NB4 (cell line): ENCODE measurements around the gene ANKHD1.
"Not testable (repeated sequence)": the region's sequence is repeated elsewhere in the genome, so short reads cannot be mapped to it uniquely, and the experiment has no call there.

Source experiments
- DNase-seq: peaks from one replicate; pipeline ENCODE4 v3.0.0; 2010; ENCODE audit warnings: low read depth
- H3K4me3 ChIP-seq: one replicate; pipeline ENCODE4 v1.5.1; 2011; ENCODE audit warnings: mild to moderate bottlenecking, low read depth, low read length, moderate library complexity
- CTCF ChIP-seq: IDR thresholded peaks from one replicate; pipeline ENCODE4 v1.5.1; 2012; ENCODE audit warnings: low read depth, low read length
- MAX ChIP-seq: IDR thresholded peaks from 2 replicates; pipeline ENCODE4 v1.6.1; 2011; ENCODE audit warnings: low read depth, low read length
- MYC ChIP-seq: IDR thresholded peaks from 2 replicates; pipeline ENCODE4 v1.6.1; 2011; ENCODE audit warnings: low read depth, low read length
- POLR2A ChIP-seq: IDR thresholded peaks from 2 replicates; pipeline ENCODE4 v1.6.1; 2011; ENCODE audit warnings: mild to moderate bottlenecking; ENCODE audit not compliant: insufficient read length; ENCODE audit errors: extremely low read depth

The ANKHD1 gene

GRCh38 chr5:140468188-140468587 is 66.6 kb downstream of the ANKHD1 start:
- no peak for DNase-seq
- no peak overlapping the region for H3K4me3 ChIP-seq
- no peak for TF ChIP-seq MAX

- no peak for DNase-seq
These were observed 67.6 kb downstream of the ANKHD1 start for GRCh38 chr5:140469259-140469658.

GRCh38 chr5:140480310-140481014 is 78.8 kb downstream of the ANKHD1 start:
- H3K4me3 ChIP-seq, result no peak overlapping the region
- TF ChIP-seq POLR2A, result no peak
- no peak for TF ChIP-seq CTCF
- TF ChIP-seq MYC, result no peak
- TF ChIP-seq MAX, result no peak
- DNase-seq, result no peak

More at GRCh38 chr5:140469259-140469658, 67.6 kb downstream of the ANKHD1 start:
- no peak overlapping the region for H3K4me3 ChIP-seq
- TF ChIP-seq MAX (no peak), MYC (no peak), POLR2A (no peak), CTCF (no peak)

- no peak for DNase-seq
- H3K4me3 ChIP-seq, result no peak overlapping the region
- TF ChIP-seq CTCF (no peak), POLR2A (no peak), MAX (no peak), MYC (no peak)
These were observed 80.1 kb downstream of the ANKHD1 start for GRCh38 chr5:140481758-140482157.

- no peak for TF ChIP-seq POLR2A
- DNase-seq, result no peak
- no peak overlapping the region for H3K4me3 ChIP-seq
These were observed 81.4 kb downstream of the ANKHD1 start for GRCh38 chr5:140483055-140483454.

- not testable (repeated sequence) for DNase-seq, H3K4me3 ChIP-seq
These were observed 86.5 kb downstream of the ANKHD1 start for GRCh38 chr5:140488141-140488540.

- H3K4me3 ChIP-seq, result no peak overlapping the region
- peak; percentile 9 for DNase-seq
- TF ChIP-seq POLR2A (no peak), CTCF (no peak)
These were observed 87.3 kb downstream of the ANKHD1 start for GRCh38 chr5:140488914-140489313.
